ENCODE data around the gene CDC25C.

CDC25C gene

DNA sequence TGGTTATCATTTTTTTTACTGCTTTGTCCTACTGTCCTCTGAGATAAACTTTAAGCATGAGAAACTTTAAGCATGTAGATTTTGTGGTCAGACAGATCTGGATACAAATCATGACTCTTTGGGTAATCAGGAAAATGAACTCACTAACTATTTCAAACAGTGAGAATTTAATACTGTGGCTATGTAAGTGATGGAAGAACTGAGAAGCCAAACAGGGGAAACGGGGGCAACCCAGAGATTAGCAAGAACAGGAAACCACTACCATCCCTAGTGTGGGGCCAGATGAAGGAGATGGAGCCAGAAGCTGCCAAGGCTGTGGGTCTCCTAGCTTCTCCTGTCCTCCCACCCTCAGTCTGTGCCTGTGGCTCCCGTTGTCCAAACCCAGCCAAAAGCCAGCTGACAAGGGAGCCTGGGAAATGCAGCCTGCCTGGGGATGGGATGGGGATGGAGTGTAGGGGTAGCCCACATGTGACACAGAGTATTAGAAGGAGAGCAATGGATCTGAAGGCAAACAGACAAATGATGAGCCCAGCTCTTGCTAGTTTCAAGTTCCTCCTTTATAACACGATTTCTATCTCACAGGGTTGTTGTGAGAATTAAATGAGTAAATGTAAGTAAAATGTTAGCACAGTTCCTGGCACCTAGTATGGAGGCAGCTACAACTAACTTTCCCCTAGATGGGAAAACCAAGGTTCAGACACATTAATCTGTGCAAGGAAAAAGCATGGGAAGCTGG is 90.8 kb downstream of the CDC25C start:
- Histone ChIP-seq H3K4me3 (ENCODE audit: severe bottlenecking) (no peak overlapping the region), H3K27me3 (ENCODE audit: insufficient read depth, poor library complexity, severe bottlenecking) (peaks cover 42% of the 10 kb centered on the region), H3K27ac (ENCODE audit: poor library complexity, severe bottlenecking) (no peak overlapping the region), H3K9me3 (ENCODE audit: severe bottlenecking) (no peaks in the 10 kb centered on the region), H3K4me1 (ENCODE audit: insufficient read depth, poor library complexity, severe bottlenecking) (no peaks in the 10 kb centered on the region), H3K36me3 (ENCODE audit: low read depth) (no peaks in the 10 kb centered on the region)
- TF ChIP-seq CTCF (IDR thresholded peaks at IDR 0.05; ENCODE audit: poor library complexity, severe bottlenecking): no peak
- DNase-seq (ENCODE audit: low spot score) (no peak), ATAC-seq (ENCODE audit: low read depth) (no peak)

- Histone ChIP-seq H3K9me3 (ENCODE audit: severe bottlenecking) (no peaks in the 10 kb centered on the region), H3K27ac (ENCODE audit: poor library complexity, severe bottlenecking) (no peak overlapping the region), H3K4me1 (ENCODE audit: insufficient read depth, poor library complexity, severe bottlenecking) (no peaks in the 10 kb centered on the region), H3K27me3 (ENCODE audit: insufficient read depth, poor library complexity, severe bottlenecking) (peaks cover 29% of the 10 kb centered on the region), H3K36me3 (ENCODE audit: low read depth) (no peaks in the 10 kb centered on the region), H3K4me3 (ENCODE audit: severe bottlenecking) (no peak overlapping the region)
- no peak for DNase-seq (ENCODE audit: low spot score)
- ATAC-seq (ENCODE audit: low read depth): no peak
- no peak for TF ChIP-seq CTCF (IDR thresholded peaks at IDR 0.05; ENCODE audit: poor library complexity, severe bottlenecking)
These were observed 93.6 kb downstream of the CDC25C start for GRCh38 chr5:138238034-138238433.
